ENCODE data around the gene ABLIM3.

ABLIM3 gene

GRCh38 chr5:149110406-149110805 lies 30.9 kb upstream of the ABLIM3 start:
- TF ChIP-seq CTCF (conservative IDR thresholded peaks at IDR 0.05; ENCODE audit: low read length) (no peak), EZH2phosphoT487 (IDR thresholded peaks at IDR 0.05; ENCODE audit: borderline replicate concordance) (no peak)
- H3F3A ChIP-seq (ENCODE audit: low read depth), result no peaks in the 10 kb centered on the region
- H3K27me3 ChIP-seq (ENCODE audit: insufficient read depth, low read length, poor library complexity, severe bottlenecking), result no peaks in the 10 kb centered on the region
- H3K4me2 ChIP-seq (ENCODE audit: low read depth, low read length, poor library complexity, severe bottlenecking), result no peak overlapping the region
- H2AFZ ChIP-seq (ENCODE audit: low read length), result no peak overlapping the region
- H3K4me3 ChIP-seq (ENCODE audit: low read length, poor library complexity, severe bottlenecking), result no peak overlapping the region
- no peaks in the 10 kb centered on the region for H3K36me3 ChIP-seq (ENCODE audit: insufficient read depth, low read length)
- H3K9ac ChIP-seq (ENCODE audit: low read depth, low read length, poor library complexity, severe bottlenecking), result no peak overlapping the region
- H3K9me2 ChIP-seq (replicated peaks; ENCODE audit: low read depth, low read length), result no peaks in the 10 kb centered on the region
- H3K9me3 ChIP-seq (ENCODE audit: insufficient read depth, low read depth, low read length), result no peaks in the 10 kb centered on the region
- H3K4me1 ChIP-seq (ENCODE audit: insufficient read depth, low read length, poor library complexity, severe bottlenecking), result peaks cover 10% of the 10 kb centered on the region
- H4K20me1 ChIP-seq (ENCODE audit: insufficient read depth, low read length, poor library complexity, severe bottlenecking), result no peaks in the 10 kb centered on the region
- H3K79me2 ChIP-seq (ENCODE audit: insufficient read depth, low read length), result no peaks in the 10 kb centered on the region

GRCh38 chr5:149113669-149114068 lies 27.6 kb upstream of the ABLIM3 start:
- Histone ChIP-seq H3K4me1 (ENCODE audit: insufficient read depth, low read length, poor library complexity, severe bottlenecking) (peaks cover 10% of the 10 kb centered on the region), H3K9me3 (ENCODE audit: insufficient read depth, low read depth, low read length) (no peaks in the 10 kb centered on the region), H2AFZ (ENCODE audit: low read length) (no peak overlapping the region), H3K4me2 (ENCODE audit: low read depth, low read length, poor library complexity, severe bottlenecking) (peak overlapping the region; percentile 24), H3K4me3 (ENCODE audit: low read length, poor library complexity, severe bottlenecking) (no peak overlapping the region), H3K9me2 (replicated peaks; ENCODE audit: low read depth, low read length) (no peaks in the 10 kb centered on the region), H3K9ac (ENCODE audit: low read depth, low read length, poor library complexity, severe bottlenecking) (peak overlapping the region; percentile 27), H3K27me3 (ENCODE audit: insufficient read depth, low read length, poor library complexity, severe bottlenecking) (no peaks in the 10 kb centered on the region), H4K20me1 (ENCODE audit: insufficient read depth, low read length, poor library complexity, severe bottlenecking) (no peaks in the 10 kb centered on the region), H3K79me2 (ENCODE audit: insufficient read depth, low read length) (no peaks in the 10 kb centered on the region), H3K36me3 (ENCODE audit: insufficient read depth, low read length) (no peaks in the 10 kb centered on the region), H3F3A (ENCODE audit: low read depth) (no peaks in the 10 kb centered on the region)
- TF ChIP-seq EZH2phosphoT487 (IDR thresholded peaks at IDR 0.05; ENCODE audit: borderline replicate concordance) (no peak), CTCF (conservative IDR thresholded peaks at IDR 0.05; ENCODE audit: low read length) (no peak)

- no peaks in the 10 kb centered on the region for H3K36me3 ChIP-seq (ENCODE audit: insufficient read depth, low read length)
- no peaks in the 10 kb centered on the region for H3K27me3 ChIP-seq (ENCODE audit: insufficient read depth, low read length, poor library complexity, severe bottlenecking)
- no peaks in the 10 kb centered on the region for H3K79me2 ChIP-seq (ENCODE audit: insufficient read depth, low read length)
- no peak overlapping the region for H3K4me3 ChIP-seq (ENCODE audit: low read length, poor library complexity, severe bottlenecking)
- peak overlapping the region; percentile 24 for H3K4me2 ChIP-seq (ENCODE audit: low read depth, low read length, poor library complexity, severe bottlenecking)
- H3K9me3 ChIP-seq (ENCODE audit: insufficient read depth, low read depth, low read length), result no peaks in the 10 kb centered on the region
- no peaks in the 10 kb centered on the region for H3K9me2 ChIP-seq (replicated peaks; ENCODE audit: low read depth, low read length)
- H2AFZ ChIP-seq (ENCODE audit: low read length), result peak overlapping the region; percentile 64
- no peaks in the 10 kb centered on the region for H4K20me1 ChIP-seq (ENCODE audit: insufficient read depth, low read length, poor library complexity, severe bottlenecking)
- peak; percentile 91 for TF ChIP-seq CTCF (conservative IDR thresholded peaks at IDR 0.05; ENCODE audit: low read length)
- no peak for TF ChIP-seq EZH2phosphoT487 (IDR thresholded peaks at IDR 0.05; ENCODE audit: borderline replicate concordance)
- H3K4me1 ChIP-seq (ENCODE audit: insufficient read depth, low read length, poor library complexity, severe bottlenecking), result peaks cover 10% of the 10 kb centered on the region
- H3F3A ChIP-seq (ENCODE audit: low read depth), result no peaks in the 10 kb centered on the region
- peak overlapping the region; percentile 27 for H3K9ac ChIP-seq (ENCODE audit: low read depth, low read length, poor library complexity, severe bottlenecking)
Measured at GRCh38 chr5:149114403-149115312, 26.6 kb upstream of the ABLIM3 start.
